GM18907 (cell line): Measurements from ENCODE around the gene GADD45G.
A peak's percentile ranks its signal among the peaks of the same experiment; 100 is the strongest.

ENCODE experiments used
- ATAC-seq: cut with Tn5 transposase; IDR thresholded peaks from one replicate; pipeline ENCODE4 v1.9.1; 2021; ENCODE audit warnings: mild to moderate bottlenecking, moderate library complexity; ENCODE audit not compliant: unreplicated experiment

Gene GADD45G

GRCh38 chr9:89592213-89592815 lies 12.5 kb upstream of the GADD45G start:
- ATAC-seq = no peak

GRCh38 chr9:89592963-89593726 lies 11.7 kb upstream of the GADD45G start:
- ATAC-seq = no peak

- no peak for ATAC-seq
These were observed 10.9 kb upstream of the GADD45G start for GRCh38 chr9:89593727-89594427.

- no peak for ATAC-seq
These were observed 9.8 kb upstream of the GADD45G start for GRCh38 chr9:89594811-89595550.

GRCh38 chr9:89595646-89596045 lies 9.2 kb upstream of the GADD45G start:
- ATAC-seq = no peak

- no peak for ATAC-seq
These were observed 7.8 kb upstream of the GADD45G start for GRCh38 chr9:89596937-89597555.

GRCh38 chr9:89597711-89598362 lies 7.0 kb upstream of the GADD45G start:
- ATAC-seq = no peak

- no peak for ATAC-seq
These were observed 6.5 kb upstream of the GADD45G start for GRCh38 chr9:89598363-89598713.

GRCh38 chr9:89598926-89599325 lies 5.9 kb upstream of the GADD45G start:
- no peak for ATAC-seq

GRCh38 chr9:89600831-89601230 lies 4.0 kb upstream of the GADD45G start:
- ATAC-seq = no peak

- no peak for ATAC-seq
These were observed 3.5 kb upstream of the GADD45G start for GRCh38 chr9:89601306-89601705.

- ATAC-seq = no peak
These were observed 2.8 kb upstream of the GADD45G start for GRCh38 chr9:89601856-89602562.

- ATAC-seq = peak; percentile 33
These were observed 1.6 kb upstream of the GADD45G start for GRCh38 chr9:89602978-89603766.

- no peak for ATAC-seq
These were observed 796 bp upstream of the GADD45G start for GRCh38 chr9:89603767-89604665.

- no peak for ATAC-seq
These were observed 745 bp downstream of the GADD45G start for GRCh38 chr9:89605465-89606048.

GRCh38 chr9:89606049-89606623 lies 1.3 kb downstream of the GADD45G start:
- no peak for ATAC-seq

- no peak for ATAC-seq
These were observed 2.0 kb downstream of the GADD45G start for GRCh38 chr9:89606624-89607311.
